Astrocyte of the hippocampus (primary cell): ENCODE results near the gene SLC26A9.
A peak's percentile ranks its signal among the peaks of the same experiment; 100 is the strongest.
"Not testable (repeated sequence)": the region's sequence is repeated elsewhere in the genome, so short reads cannot be mapped to it uniquely, and the experiment has no call there.

ENCODE experiments used
- DNase-seq: peaks from one replicate; pipeline ENCODE4 v3.0.0; 2011; ENCODE audit warnings: low read depth, low spot score

SLC26A9 gene

GRCh38 chr1:205892175-205892574, 51.1 kb downstream of the SLC26A9 start:
- DNase-seq = not testable (repeated sequence)

GRCh38 chr1:205891481-205891880, 51.8 kb downstream of the SLC26A9 start:
- peak; percentile 59 for DNase-seq

GRCh38 chr1:205890631-205891030, 52.6 kb downstream of the SLC26A9 start:
- not testable (repeated sequence) for DNase-seq

- peak; percentile 91 for DNase-seq
Measured at GRCh38 chr1:205889706-205890105, 53.5 kb downstream of the SLC26A9 start.

GRCh38 chr1:205889006-205889405, 54.2 kb downstream of the SLC26A9 start:
- not testable (repeated sequence) for DNase-seq

GRCh38 chr1:205883792-205884191, 59.5 kb downstream of the SLC26A9 start:
- no peak for DNase-seq

GRCh38 chr1:205880923-205881322, 62.3 kb downstream of the SLC26A9 start:
- no peak for DNase-seq

- DNase-seq = no peak
Measured at GRCh38 chr1:205879974-205880373, 63.3 kb downstream of the SLC26A9 start.

GRCh38 chr1:205878026-205878425, 65.2 kb downstream of the SLC26A9 start:
- no peak for DNase-seq

GRCh38 chr1:205873148-205873547, 70.1 kb downstream of the SLC26A9 start:
- not testable (repeated sequence) for DNase-seq

GRCh38 chr1:205870236-205870635, 73.0 kb downstream of the SLC26A9 start:
- no peak for DNase-seq
